ENCODE results near the gene CALN1.

The CALN1 gene

GRCh38 chr7:72182036-72182435 lies 230.1 kb downstream of the CALN1 start:
- DNase-seq (ENCODE audit: low spot score) = no peak

GRCh38 chr7:72176875-72177274 lies 235.3 kb downstream of the CALN1 start:
- DNase-seq (ENCODE audit: low spot score) = no peak

GRCh38 chr7:72170475-72170874 lies 241.7 kb downstream of the CALN1 start:
- DNase-seq (ENCODE audit: low spot score) = no peak

DNA sequence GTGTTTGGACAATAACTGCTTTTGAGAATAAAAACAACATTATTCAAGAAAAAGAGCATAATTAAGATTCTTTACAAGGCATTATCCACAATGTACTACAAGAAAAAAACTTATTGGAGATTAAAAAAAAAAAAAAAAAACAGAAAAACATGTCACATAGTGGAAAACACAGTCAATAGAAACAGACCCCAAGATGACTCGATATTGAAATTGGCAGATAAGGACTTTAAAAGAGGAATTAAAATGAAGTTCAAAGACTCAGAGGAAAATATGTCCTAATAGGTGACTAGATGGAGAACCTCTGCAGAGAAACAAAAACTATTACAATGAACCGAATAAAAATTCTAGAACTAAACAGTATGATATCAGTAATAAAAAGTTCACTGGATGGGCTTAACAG lies 248.9 kb downstream of the CALN1 start:
- DNase-seq (ENCODE audit: low spot score) = no peak

DNA sequence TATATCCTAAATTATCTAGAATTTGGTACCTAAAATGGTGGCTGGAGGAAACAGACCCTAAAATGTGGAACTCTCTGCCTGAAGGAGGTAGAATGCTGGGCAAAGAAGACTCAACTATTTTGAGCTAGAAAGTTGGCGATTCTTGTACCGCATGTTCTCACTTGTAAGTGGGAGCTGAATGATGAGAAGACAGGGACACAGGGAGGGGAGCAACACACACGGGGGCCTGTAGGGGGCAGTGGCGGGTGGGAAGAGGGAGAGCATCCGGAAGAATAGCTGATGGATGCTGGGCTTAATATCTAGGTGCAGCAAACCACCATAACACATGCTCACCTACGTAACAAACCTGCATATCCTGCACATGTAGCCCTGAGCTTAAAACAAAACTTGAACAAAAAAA lies 250.6 kb downstream of the CALN1 start:
- no peak for DNase-seq (ENCODE audit: low spot score)

- DNase-seq (ENCODE audit: low spot score) = no peak
Observed at GRCh38 chr7:72159911-72160310, 252.2 kb downstream of the CALN1 start.

DNA sequence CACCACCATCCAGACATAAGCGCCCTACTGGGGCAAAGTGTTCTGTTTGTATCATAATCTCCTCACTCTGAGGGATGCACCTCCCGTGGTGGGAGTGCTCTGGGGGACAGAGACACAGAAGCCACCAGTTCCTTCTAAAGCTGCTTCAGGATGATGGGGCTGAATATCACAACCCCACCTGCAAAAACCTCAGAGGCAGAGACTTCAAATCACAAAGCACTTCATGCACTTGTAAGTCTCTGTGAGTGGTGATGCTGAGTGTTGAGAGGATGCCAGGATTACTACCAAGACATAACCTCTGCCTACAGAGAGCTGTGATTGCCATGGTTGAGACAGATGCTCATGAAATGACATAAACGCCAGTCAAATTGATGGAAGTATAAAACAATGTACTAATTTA lies 255.5 kb downstream of the CALN1 start:
- DNase-seq (ENCODE audit: low spot score) = no peak

GRCh38 chr7:72153132-72153512 lies 259.0 kb downstream of the CALN1 start:
- no peak for DNase-seq (ENCODE audit: low spot score)

DNA sequence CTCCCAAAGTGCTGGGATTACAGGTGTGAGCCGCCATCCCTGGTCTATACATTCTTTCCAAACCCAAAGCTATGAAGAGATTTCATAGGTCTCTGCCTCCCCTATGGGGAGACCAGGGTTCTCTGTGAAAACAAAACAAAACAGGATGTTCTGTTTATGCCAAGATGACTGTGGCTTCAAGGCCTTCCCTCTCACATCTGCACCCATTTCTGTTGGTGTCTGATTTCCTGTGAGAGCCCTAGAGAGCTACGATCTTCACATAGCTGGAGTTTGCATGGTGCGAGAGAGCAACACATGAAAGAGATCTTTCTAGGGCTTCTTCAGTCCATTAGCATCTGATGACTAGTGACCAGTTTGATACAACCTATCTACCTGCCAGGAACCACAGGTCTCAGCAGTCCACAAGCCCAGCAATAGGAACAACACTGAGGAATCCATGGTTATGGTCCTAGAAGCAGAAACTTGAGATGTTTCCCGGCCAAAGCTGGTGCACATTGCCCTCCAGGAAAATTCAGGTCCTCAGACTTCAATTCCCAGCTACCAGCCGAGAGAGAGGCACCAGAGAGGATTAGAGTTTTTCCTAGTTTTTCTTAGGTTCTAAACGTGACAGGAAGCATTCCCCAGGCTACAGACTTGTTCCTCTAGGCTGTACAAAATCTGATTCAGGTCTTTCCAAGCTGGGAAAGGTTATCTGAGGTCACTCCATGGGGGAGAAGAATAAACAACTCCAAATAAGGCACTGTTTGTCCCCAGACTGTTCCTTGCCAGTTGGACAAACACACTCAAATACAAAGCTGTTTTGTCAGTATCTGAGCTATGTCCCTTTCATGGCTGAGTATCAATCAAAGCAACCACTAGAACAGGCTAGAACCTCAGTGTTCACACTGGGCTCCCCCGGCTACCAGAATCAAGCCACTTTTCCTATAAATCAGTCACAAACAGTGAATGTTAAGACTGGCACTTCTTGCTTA lies 259.7 kb downstream of the CALN1 start:
- no peak for DNase-seq (ENCODE audit: low spot score)

GRCh38 chr7:72140566-72140965 lies 271.6 kb downstream of the CALN1 start:
- no peak for DNase-seq (ENCODE audit: low spot score)

DNA sequence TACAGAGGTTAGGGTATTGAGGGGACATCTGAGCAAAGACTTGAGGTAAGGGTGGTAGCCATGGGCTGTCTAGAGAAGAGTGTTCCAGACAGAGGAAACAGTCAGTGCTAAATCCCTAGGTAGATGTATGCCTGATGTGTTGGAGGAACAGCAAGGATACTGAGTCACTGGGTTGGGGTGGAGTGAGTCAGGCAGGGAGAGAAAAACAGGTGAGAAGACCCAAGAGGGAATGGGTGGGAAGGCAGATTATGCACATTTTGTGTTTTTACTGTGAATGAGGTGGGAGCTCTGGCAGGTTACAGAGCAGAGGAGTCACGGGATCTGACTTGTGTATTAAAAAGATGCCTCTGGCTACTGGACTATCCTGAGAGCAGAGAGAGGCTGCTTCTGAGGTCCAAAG lies 285.0 kb downstream of the CALN1 start:
- DNase-seq (ENCODE audit: low spot score) = no peak

DNA sequence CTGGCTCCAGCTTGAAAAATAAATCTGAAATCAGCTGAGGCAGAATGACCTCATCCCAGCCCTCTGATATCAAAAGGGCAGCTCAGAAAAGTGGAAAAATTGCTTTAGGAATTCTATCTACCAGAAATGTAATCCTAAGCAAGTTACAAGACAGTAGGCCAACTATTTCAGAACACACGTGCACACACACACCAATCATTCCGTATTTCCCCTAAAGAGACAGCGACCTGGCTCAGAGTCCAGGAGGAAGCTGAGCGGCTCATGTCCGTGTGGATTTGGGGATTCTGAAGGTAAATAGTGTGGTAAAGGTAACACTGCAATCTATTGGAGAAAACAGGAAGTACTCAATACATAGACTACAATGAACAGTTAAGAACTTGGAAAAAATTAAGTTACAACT lies 288.2 kb downstream of the CALN1 start:
- no peak for DNase-seq (ENCODE audit: low spot score)

GRCh38 chr7:72118366-72118765 lies 293.8 kb downstream of the CALN1 start:
- DNase-seq (ENCODE audit: low spot score) = no peak

DNA sequence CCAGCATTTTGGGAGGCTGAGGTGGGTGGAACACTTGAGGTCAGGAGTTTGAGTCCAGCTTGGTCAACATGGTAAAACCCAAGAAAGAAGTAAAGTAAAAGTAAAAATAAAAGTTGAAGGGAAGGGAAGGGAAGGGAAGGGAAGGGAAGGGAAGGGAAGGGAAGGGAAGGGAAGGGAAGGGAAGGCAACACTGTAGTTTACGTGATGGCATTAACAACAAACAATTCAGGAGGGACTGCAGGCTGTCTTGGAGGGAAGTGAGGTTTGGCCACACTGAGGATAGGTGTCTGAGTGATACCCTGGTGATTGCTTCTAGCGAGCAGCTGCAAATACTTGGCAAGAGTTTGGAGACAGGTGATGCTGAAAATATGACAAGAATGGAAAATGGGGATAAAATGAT lies 298.0 kb downstream of the CALN1 start:
- DNase-seq (ENCODE audit: low spot score) = no peak

DNA sequence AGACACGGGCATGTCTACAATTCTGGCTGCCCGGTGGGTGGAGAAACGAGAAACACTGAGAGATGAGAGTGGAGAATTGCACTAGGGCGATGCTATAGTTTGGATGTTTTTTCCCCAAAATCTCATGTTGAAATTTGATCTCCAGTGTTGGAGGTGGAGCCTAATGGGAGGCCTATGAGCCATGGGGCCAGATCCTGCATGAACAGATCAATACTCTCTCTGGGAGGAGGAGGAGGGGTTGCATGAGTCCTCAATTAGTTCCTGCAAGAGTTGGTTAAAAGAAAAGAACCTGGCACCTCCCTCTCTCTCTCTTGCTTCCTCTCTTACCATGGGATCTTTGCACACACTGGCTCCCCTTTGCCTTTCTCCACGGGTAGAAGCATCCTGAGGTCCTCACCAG lies 299.1 kb downstream of the CALN1 start:
- no peak for DNase-seq (ENCODE audit: low spot score)

- no peak for DNase-seq (ENCODE audit: low spot score)
Observed at GRCh38 chr7:72112530-72112929, 299.6 kb downstream of the CALN1 start.

DNA sequence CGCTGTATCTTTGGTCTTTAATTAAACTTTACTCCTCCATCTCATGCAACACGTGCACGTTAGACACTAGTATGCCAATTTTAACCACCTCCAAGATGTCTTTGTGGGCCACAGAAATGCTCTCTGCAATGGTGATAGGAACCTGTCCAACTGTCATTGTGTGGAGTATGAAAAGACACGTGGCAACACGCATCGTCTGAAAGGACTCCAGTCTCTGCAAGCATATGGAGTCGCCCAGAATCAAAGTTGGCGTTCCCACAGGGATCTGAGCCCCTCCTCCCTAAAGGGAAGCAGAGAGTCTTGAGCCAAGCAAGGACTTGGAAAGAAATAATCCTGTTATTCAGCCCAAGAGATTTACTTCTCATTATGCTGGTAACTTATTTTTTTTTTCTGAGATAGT lies 301.1 kb downstream of the CALN1 start:
- DNase-seq (ENCODE audit: low spot score) = no peak

- DNase-seq (ENCODE audit: low spot score) = no peak
Observed at GRCh38 chr7:72109566-72109965, 302.6 kb downstream of the CALN1 start.

- DNase-seq (ENCODE audit: low spot score) = no peak
Observed at GRCh38 chr7:72106405-72106804, 305.7 kb downstream of the CALN1 start.

DNA sequence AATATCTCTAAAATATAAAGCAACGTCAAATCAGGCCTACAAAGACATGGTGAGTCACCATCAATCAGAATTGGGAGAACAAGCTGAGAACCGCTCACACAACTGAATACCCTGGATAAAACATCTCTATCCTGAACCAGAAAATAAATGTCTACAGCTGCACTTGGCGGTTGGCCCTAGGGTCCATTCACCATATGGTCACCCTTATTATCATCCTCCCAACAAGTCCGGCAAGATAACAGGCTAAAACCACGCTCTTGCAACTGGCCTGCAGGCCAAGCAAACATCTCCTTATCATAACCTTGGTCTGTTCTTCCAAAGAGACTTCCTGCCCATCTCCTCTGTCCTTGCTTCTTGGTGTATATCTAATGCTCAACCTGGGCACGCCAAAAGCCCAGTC lies 310.7 kb downstream of the CALN1 start:
- DNase-seq (ENCODE audit: low spot score) = no peak

DNA sequence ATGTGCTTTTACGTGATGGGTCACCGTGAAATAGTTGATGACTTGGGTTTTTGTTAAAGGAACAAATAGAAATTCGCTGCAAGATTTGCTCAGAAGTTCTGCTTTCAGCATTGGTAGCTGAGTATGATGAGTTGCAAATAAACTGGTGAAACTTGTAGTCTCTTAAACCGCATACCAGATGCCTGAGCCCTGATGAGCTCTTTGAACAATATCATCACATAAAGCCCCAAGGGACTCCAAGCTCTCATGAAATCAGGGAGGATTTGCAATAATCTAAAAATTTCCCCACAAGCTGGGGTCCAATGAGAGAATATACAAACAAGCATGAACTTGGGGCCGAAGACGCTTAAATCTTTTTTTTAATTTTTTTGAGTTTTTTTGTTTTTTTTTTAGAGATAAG lies 312.4 kb downstream of the CALN1 start:
- no peak for DNase-seq (ENCODE audit: low spot score)

DNA sequence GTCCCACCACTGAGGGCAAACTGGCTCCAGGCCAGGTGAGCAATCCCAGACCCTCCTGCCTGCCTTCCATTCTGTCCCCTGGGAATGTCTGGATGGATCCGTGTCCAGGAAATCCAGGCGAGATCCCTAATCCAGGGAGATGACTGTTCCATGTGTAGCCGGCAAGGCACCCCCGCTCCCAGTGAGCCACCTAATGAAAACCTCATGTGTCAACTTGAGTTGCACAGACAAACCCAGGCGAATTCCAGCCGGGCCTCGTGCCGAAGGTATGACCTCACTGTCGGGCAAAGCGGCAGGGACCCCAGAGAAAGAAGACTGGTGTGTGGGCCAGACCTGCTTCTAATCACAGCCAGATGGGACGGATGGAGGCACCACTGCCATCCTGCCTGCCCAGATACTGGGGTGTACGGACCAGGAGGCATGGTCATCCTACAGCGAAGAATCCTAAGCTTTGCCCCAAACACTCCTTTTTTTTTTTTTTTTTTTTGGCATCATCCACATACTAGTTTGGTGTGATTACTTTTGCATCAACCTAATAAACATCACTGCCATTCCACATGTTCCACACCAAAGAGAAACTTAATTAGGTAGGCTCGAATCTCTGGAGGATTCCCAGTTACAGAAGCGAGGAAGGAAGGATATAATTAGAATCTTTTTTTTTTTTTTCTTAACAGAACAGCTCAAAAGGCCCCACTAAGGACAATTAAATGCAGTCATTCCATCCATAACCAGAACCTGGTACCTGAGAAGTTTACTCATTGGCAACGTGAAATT lies 313.1 kb downstream of the CALN1 start:
- DNase-seq (ENCODE audit: low spot score) = no peak

- no peak for DNase-seq (ENCODE audit: low spot score)
Observed at GRCh38 chr7:72097226-72097625, 314.9 kb downstream of the CALN1 start.

Measured in RKO (cell line).